Thyroid gland (tissue), 4 donors: ENCODE results near the gene PLEKHM2. TPM values are rescaled to one million over a fixed set of nuclear protein-coding genes. Genes with fewer than 3 reads are reported as not detected.

Source experiments
- DNase-seq, 2 donors: peaks; one replicate each; pipeline ENCODE4 v3.0.0-alpha.2; 2019
- H3K27ac ChIP-seq, 3 donors: fragments of 200-600 bp; sonication (generic); 1 replicate in 2 of 3; 2 replicates in 1 of 3; pipeline ENCODE4 v1.5.1; 2016 to 2019; ENCODE audit warnings: mild to moderate bottlenecking in 1 of 3, moderate library complexity in 1 of 3
- H3K27me3 ChIP-seq: fragments of 200-600 bp; sonication (generic); one replicate; pipeline ENCODE4 v1.5.1; 2019
- H3K36me3 ChIP-seq, 2 donors: fragments of 200-600 bp; sonication (generic); one replicate each; pipeline ENCODE4 v1.5.1; 2016 to 2019
- H3K4me1 ChIP-seq, 2 donors: fragments of 200-600 bp; sonication (generic); one replicate each; pipeline ENCODE4 v1.5.1; 2017 to 2019
- H3K4me3 ChIP-seq, 3 donors: fragments of 200-600 bp; sonication (generic); replicated peaks in 1 of 3; 1 replicate in 2 of 3; 2 replicates in 1 of 3; pipeline ENCODE4 v1.5.1; 2016; ENCODE audit warnings: mild to moderate bottlenecking in 1 of 3
- H3K9me3 ChIP-seq: fragments of 200-600 bp; sonication (generic); one replicate; pipeline ENCODE4 v1.5.1; 2017
- POLR2A ChIP-seq, 2 donors: fragments of 450-650 bp; IDR thresholded peaks; one replicate each; pipeline ENCODE4 v1.6.1; 2017; ENCODE audit warnings: antibody characterized with exemption in 2 of 2, mild to moderate bottlenecking in 2 of 2, moderate library complexity in 1 of 2
- WGBS, 2 donors: methylation state at CpG; one replicate each; pipeline ENCODE4 v1.1.5; 2017; 5-methylcytosine and 5-hydroxymethylcytosine counted together
- intact Hi-C: fragments of 100-400 bp; cut with DNase I; formaldehyde crosslinking; loops from one replicate; pipeline ENCODE4 v1.15.1; 2023
- total RNA-seq, 4 donors: library from RNA; depleted of rRNA; stranded (reverse); fragments of >200 nt; gene quantifications; one replicate each; pipeline ENCODE4 v1.2.3, GENCODE V29; 2016
- TF ChIP-seq, protein P1 (sequence below), 6 experiments: fragments of 200-600 bp in 3 of 6; fragments of 450-650 bp in 3 of 6; sonication (generic) in 3 of 6; IDR thresholded peaks; one replicate each; pipeline ENCODE4 v1.5.1; 2016 to 2019; ENCODE audit warnings: antibody characterized with exemption in 6 of 6, mild to moderate bottlenecking in 2 of 6, inconsistent platforms in 1 of 6, moderate library complexity in 1 of 6

PLEKHM2 gene
- total RNA-seq, 4 donors from 2014 or later = 38.3 to 48.4 (median 39.4) TPM

DNA sequence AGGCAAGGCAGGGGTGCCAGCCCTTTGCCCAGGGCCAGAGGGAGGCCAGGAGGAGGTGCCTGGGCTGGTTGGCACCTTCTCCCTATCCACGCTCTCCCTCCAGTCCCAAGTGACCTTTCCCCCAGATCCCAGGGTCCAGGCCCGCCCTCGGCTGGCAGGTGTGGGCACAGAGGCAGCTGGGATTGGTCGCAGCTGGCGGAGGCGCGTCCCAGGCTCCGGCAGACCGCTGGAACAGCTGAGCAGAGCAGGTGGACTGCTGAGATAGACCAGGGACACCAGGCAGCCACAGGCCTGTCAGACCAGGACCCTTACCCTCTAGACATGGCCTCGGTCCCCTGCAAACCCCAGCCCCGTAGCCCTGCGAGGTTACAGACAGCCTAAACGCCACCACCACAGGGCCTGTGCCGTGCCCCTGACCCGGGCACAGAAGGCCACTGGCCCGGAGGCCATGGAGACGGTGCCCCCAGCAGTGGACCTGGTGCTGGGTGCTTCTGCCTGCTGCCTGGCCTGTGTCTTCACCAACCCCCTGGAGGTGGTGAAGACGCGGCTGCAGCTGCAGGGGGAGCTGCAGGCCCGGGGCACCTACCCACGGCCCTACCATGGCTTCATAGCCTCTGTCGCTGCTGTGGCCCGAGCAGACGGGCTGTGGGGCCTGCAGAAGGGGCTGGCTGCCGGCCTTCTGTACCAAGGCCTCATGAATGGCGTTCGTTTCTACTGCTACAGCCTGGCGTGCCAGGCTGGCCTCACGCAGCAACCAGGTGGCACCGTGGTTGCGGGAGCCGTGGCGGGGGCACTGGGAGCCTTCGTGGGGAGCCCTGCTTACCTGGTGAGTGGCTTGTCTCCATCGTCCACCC, 52.1 kb downstream of the PLEKHM2 start, which contains the start of gene SLC25A34:
Gene SLC25A34 (plus strand): TSS at position 221 of the 854 bp plus-strand sequence. CDS start 228 bp downstream, at position 449.
- Histone ChIP-seq H3K4me1 (peaks cover 28 to 64% of the 10 kb centered on the region in 2 donors), H3K36me3 (peaks cover 14 to 21% of the 10 kb centered on the region in 2 donors), H3K4me3 (no peak within 1 kb of the TSS), H3K9me3 (no peaks in the 10 kb centered on the region), H3K27ac (peak within 1 kb of the TSS in 2 of 3 donors; percentile 52 to 87), H3K27me3 (no peaks in the 10 kb centered on the region)
- intact Hi-C loops = no loop called here
- peak; percentile 90 to 91 for DNase-seq
- WGBS, 2 donors = 48 to 64% methylated on average over 4 to 19 of the region's 35 CpGs
- TF ChIP-seq POLR2A (IDR thresholded peaks at IDR 0.05) = peak in 1 of 2 donors; percentile 54
- TF ChIP-seq, protein P1, sequence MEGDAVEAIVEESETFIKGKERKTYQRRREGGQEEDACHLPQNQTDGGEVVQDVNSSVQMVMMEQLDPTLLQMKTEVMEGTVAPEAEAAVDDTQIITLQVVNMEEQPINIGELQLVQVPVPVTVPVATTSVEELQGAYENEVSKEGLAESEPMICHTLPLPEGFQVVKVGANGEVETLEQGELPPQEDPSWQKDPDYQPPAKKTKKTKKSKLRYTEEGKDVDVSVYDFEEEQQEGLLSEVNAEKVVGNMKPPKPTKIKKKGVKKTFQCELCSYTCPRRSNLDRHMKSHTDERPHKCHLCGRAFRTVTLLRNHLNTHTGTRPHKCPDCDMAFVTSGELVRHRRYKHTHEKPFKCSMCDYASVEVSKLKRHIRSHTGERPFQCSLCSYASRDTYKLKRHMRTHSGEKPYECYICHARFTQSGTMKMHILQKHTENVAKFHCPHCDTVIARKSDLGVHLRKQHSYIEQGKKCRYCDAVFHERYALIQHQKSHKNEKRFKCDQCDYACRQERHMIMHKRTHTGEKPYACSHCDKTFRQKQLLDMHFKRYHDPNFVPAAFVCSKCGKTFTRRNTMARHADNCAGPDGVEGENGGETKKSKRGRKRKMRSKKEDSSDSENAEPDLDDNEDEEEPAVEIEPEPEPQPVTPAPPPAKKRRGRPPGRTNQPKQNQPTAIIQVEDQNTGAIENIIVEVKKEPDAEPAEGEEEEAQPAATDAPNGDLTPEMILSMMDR (IDR thresholded peaks at IDR 0.05) = no peak

DNA sequence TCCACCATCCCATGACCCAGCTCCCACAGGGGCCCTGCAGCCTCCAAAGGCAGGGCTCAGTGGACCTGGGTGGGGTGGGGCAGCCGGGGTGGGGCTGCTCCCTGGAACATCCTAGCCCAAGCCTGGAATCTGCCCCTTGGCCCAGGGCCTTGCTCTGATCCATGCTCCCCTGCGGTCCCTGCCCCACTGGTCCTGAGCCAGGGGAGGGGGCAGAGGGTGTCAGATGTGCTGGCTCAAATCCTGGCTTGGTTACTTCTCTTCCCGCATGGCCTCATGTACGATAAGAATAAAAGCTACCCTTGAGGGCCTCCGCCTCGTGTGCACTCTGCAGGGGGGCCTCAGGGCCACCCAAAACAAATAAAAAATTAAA, 52.8 kb downstream of the PLEKHM2 start:
- intact Hi-C loops = no loop called here
- no peak for DNase-seq
- TF ChIP-seq, protein P1 (IDR thresholded peaks at IDR 0.05) = no peak
- no peak for TF ChIP-seq POLR2A (IDR thresholded peaks at IDR 0.05)
- WGBS, 2 donors = 49 to 67% methylated on average over 4 to 6 of the region's 6 CpGs
- peaks cover 27 to 64% of the 10 kb centered on the region in 2 donors for H3K4me1 ChIP-seq
- no peaks in the 10 kb centered on the region for H3K27me3 ChIP-seq
- H3K9me3 ChIP-seq = no peaks in the 10 kb centered on the region
- H3K36me3 ChIP-seq = peaks cover 12 to 15% of the 10 kb centered on the region in 2 donors
- no peak overlapping the region for H3K4me3 ChIP-seq
- peak overlapping the region in 1 of 3 donors; percentile 87 for H3K27ac ChIP-seq

DNA sequence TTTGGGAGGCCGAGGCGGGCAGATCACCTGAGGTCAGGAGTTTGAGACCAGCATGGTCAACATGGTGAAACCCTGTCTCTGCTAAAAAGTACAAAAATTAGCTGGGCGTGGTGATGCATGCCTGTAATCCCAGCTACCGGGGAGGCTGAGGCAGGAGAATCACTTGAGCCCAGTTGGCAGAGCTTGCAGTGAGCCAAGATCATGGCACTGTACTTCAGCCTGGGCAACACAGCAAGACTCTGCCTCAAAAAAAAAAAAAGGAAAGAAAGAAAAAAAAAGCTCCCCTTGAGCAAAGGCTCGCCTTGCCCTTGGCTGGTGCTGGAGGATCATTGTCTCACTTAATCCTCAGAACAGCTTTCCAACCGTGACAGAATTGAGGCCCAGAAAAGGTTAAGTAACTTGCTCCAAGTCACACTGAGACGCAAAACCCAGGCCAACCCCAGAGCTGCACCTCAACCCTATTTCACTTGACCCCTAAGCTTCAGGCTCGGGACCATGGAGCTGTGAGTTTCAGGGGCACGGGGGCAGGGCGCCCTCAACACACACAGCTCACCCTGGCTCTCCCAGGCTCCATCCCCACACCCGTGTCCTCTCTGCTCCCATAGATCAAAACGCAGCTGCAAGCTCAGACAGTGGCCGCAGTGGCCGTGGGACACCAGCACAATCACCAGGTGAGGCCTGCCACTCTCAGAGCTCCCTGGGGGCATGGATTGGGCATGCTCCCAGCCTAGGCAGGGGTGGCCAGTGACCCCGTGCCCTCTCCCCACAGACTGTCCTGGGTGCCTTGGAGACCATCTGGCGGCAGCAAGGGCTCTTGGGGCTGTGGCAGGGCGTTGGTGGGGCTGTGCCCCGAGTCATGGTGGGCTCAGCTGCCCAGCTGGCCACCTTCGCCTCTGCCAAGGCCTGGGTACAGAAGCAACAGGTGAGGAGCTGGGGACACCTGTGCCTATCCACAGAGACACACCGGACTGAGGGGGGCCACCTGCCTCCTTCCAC, 53.5 kb downstream of the PLEKHM2 start:
- Histone ChIP-seq H3K27me3 (no peaks in the 10 kb centered on the region), H3K9me3 (no peaks in the 10 kb centered on the region), H3K27ac (peak overlapping the region in 1 of 3 donors; percentile 87), H3K36me3 (peaks cover 10 to 13% of the 10 kb centered on the region in 2 donors), H3K4me1 (peaks cover 20 to 57% of the 10 kb centered on the region in 2 donors), H3K4me3 (no peak overlapping the region)
- intact Hi-C loops = no loop called here
- no peak for DNase-seq
- 74 to 84% methylated on average over 7 to 14 of the region's 20 CpGs for WGBS, 2 donors
- no peak for TF ChIP-seq POLR2A (IDR thresholded peaks at IDR 0.05)
- TF ChIP-seq, protein P1 (IDR thresholded peaks at IDR 0.05) = no peak

DNA sequence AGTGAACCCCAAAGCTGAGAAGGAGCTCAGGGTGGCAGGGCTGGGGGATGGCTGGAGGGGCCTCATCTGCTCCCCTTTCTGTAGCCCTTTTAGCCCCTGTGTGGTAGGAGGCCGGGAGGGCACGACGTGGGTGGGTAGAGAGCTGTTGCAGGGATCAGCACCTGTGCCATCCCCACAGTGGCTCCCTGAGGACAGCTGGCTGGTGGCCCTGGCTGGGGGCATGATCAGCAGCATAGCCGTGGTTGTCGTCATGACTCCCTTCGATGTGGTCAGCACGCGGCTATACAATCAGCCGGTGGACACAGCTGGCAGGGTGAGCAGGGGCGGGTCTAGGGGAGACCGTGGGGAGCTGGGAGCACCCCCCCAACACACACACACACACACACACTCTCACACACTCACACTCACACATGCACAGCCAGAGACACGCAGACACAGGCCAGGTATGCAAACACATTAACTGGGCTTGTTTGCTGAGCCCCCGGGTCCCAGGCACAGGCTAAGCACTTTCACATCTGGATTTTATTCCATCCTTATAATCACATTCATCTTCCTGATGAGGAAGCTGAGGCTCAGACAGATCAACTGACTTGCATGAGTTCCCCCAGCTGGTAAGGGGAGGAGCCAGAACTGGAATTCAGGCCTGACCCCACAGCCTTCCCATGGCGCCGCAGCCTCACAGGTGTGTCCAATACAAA, 54.4 kb downstream of the PLEKHM2 start:
- WGBS, 2 donors = 90 to 94% methylated on average over 2 to 10 of the region's 15 CpGs
- H3K27ac ChIP-seq = peak overlapping the region in 1 of 3 donors; percentile 1
- TF ChIP-seq, protein P1 (IDR thresholded peaks at IDR 0.05) = no peak
- no peak for TF ChIP-seq POLR2A (IDR thresholded peaks at IDR 0.05)
- H3K4me3 ChIP-seq = no peak overlapping the region
- H3K9me3 ChIP-seq = no peaks in the 10 kb centered on the region
- peaks cover 17 to 47% of the 10 kb centered on the region in 2 donors for H3K4me1 ChIP-seq
- H3K36me3 ChIP-seq = peaks cover 9 to 13% of the 10 kb centered on the region in 2 donors
- H3K27me3 ChIP-seq = no peaks in the 10 kb centered on the region
- intact Hi-C loops = no loop called here
- no peak for DNase-seq
